BJ (cell line): ENCODE measurements around the gene FHIP2A. TPM values are rescaled to one million over a fixed set of nuclear protein-coding genes. Genes with fewer than 3 reads are reported as not detected.
"Not testable (repeated sequence)": the region's sequence is repeated elsewhere in the genome, so short reads cannot be mapped to it uniquely, and the experiment has no call there.

Experiments used
- CTCF ChIA-PET: fragments of 350-600 bp; formaldehyde crosslinking; extraction: SDS; loops from one replicate; lab custom pipeline; 2021; ENCODE audit warnings: antibody characterized with exemption, inconsistent platforms; lab: Yijun Ruan, JAX
- POLR2A ChIA-PET: fragments of 300-600 bp; sonication (Branson Sonifier 250); formaldehyde crosslinking; extraction: SDS; loops from one replicate; lab custom pipeline; 2021; ENCODE audit warnings: antibody characterized with exemption; lab: Charles Lee
- DNase-seq: peaks from one replicate; pipeline ENCODE4 v3.0.0-alpha.2; 2011; ENCODE audit warnings: low read depth
- H3K27me3 ChIP-seq: 2 replicates; pipeline ENCODE4 v1.6.0; 2011; ENCODE audit warnings: low read length; ENCODE audit not compliant: control insufficient read depth, insufficient read depth
- H3K36me3 ChIP-seq: 2 replicates; pipeline ENCODE4 v1.5.1; 2011; ENCODE audit warnings: low read length; ENCODE audit not compliant: control insufficient read depth, insufficient read depth
- H3K4me3 ChIP-seq: 2 replicates; pipeline ENCODE4 v1.5.1; 2011; ENCODE audit warnings: low read depth, mild to moderate bottlenecking, control low read depth, low read length
- CTCF ChIP-seq: IDR thresholded peaks from 2 replicates; pipeline ENCODE4 v1.5.1; 2011; ENCODE audit warnings: low read depth, mild to moderate bottlenecking, control low read depth, inconsistent platforms, low read length, moderate library complexity; ENCODE audit not compliant: insufficient read depth
- polyA plus RNA-seq: library from polyadenylated mRNA; depleted of rRNA; stranded (reverse); fragments of >200 nt; gene quantifications from 2 replicates; pipeline ENCODE4 v1.2.3, GENCODE V29; 2011

Gene FHIP2A
- polyA plus RNA-seq, 1 experiment: 13.4 TPM

GRCh38 chr10:114786492-114786891, 35.1 kb upstream of the FHIP2A start:
- POLR2A ChIA-PET, H3K4me3 ChIP-seq, H3K27me3 ChIP-seq, DNase-seq, H3K36me3 ChIP-seq: not testable (repeated sequence)
- CTCF ChIA-PET: interaction anchor here (0.7 to 2.6 kb wide), 18 partner anchors 10 to 483 kb away, joined by 3 to 19 read pairs (median 4); no protein-coding TSS in a partner anchor
- peak; percentile 60 for TF ChIP-seq CTCF

GRCh38 chr10:114787131-114787530, 34.4 kb upstream of the FHIP2A start:
- CTCF ChIA-PET: interaction anchor here (1.3 to 1.9 kb wide), 9 partner anchors 11 to 245 kb away, joined by 3 to 19 read pairs (median 5); no protein-coding TSS in a partner anchor

GRCh38 chr10:114791768-114792167, 29.8 kb upstream of the FHIP2A start:
- no peak for TF ChIP-seq CTCF
- H3K4me3 ChIP-seq: no peak overlapping the region
- POLR2A ChIA-PET: no interaction called here
- no peaks in the 10 kb centered on the region for H3K27me3 ChIP-seq
- peaks cover 3% of the 10 kb centered on the region; the same call in 1 of the 2 replicates for H3K36me3 ChIP-seq
- CTCF ChIA-PET: no interaction called here
- DNase-seq: no peak

More at GRCh38 chr10:114787131-114787530, 34.4 kb upstream of the FHIP2A start:
- H3K4me3 ChIP-seq, H3K36me3 ChIP-seq, H3K27me3 ChIP-seq, POLR2A ChIA-PET, DNase-seq: not testable (repeated sequence)

GRCh38 chr10:114795039-114795438, 26.5 kb upstream of the FHIP2A start:
- TF ChIP-seq CTCF: no peak
- no peaks in the 10 kb centered on the region for H3K27me3 ChIP-seq
- ChIA-PET CTCF (no interaction called here), POLR2A (no interaction called here)
- H3K36me3 ChIP-seq: peaks cover 3% of the 10 kb centered on the region; the same call in 1 of the 2 replicates
- H3K4me3 ChIP-seq: no peak overlapping the region
- DNase-seq: no peak

- no peak for DNase-seq
- ChIA-PET POLR2A (no interaction called here), CTCF (interaction anchor here (0.7 kb wide), 1 partner anchor 96 kb away, joined by 3 read pairs; no protein-coding TSS in a partner anchor)
- Histone ChIP-seq H3K27me3 (no peaks in the 10 kb centered on the region), H3K4me3 (no peak overlapping the region), H3K36me3 (no peaks in the 10 kb centered on the region)
- no peak for TF ChIP-seq CTCF
Observed at GRCh38 chr10:114800361-114800760, 21.2 kb upstream of the FHIP2A start.

- no peak for TF ChIP-seq CTCF
- POLR2A ChIA-PET: no interaction called here
- no peaks in the 10 kb centered on the region for H3K36me3 ChIP-seq
- DNase-seq: no peak
- H3K27me3 ChIP-seq: no peaks in the 10 kb centered on the region
- no peak overlapping the region for H3K4me3 ChIP-seq
- CTCF ChIA-PET: interaction anchor here (0.9 kb wide), 2 partner anchors 11 to 20 kb away, joined by 3 read pairs; partner anchors contain the start of gene FHIP2A
Observed at GRCh38 chr10:114801411-114801813, 20.2 kb upstream of the FHIP2A start.
